Thyroid gland (tissue), 4 donors: ENCODE measurements around the gene WDR70. TPM values are rescaled to one million over a fixed set of nuclear protein-coding genes. Genes with fewer than 3 reads are reported as not detected.

Experiments used
- DNase-seq, 2 donors: peaks; one replicate each; pipeline ENCODE4 v3.0.0-alpha.2; 2019
- H3K27ac ChIP-seq, 3 donors: fragments of 200-600 bp; sonication (generic); 1 replicate in 2 of 3; 2 replicates in 1 of 3; pipeline ENCODE4 v1.5.1; 2016 to 2019; ENCODE audit warnings: mild to moderate bottlenecking in 1 of 3, moderate library complexity in 1 of 3
- H3K27me3 ChIP-seq: fragments of 200-600 bp; sonication (generic); one replicate; pipeline ENCODE4 v1.5.1; 2019
- H3K36me3 ChIP-seq, 2 donors: fragments of 200-600 bp; sonication (generic); one replicate each; pipeline ENCODE4 v1.5.1; 2016 to 2019
- H3K4me1 ChIP-seq, 2 donors: fragments of 200-600 bp; sonication (generic); one replicate each; pipeline ENCODE4 v1.5.1; 2017 to 2019
- H3K4me3 ChIP-seq, 3 donors: fragments of 200-600 bp; sonication (generic); replicated peaks in 1 of 3; 1 replicate in 2 of 3; 2 replicates in 1 of 3; pipeline ENCODE4 v1.5.1; 2016; ENCODE audit warnings: mild to moderate bottlenecking in 1 of 3
- H3K9me3 ChIP-seq: fragments of 200-600 bp; sonication (generic); one replicate; pipeline ENCODE4 v1.5.1; 2017
- CTCF ChIP-seq, 6 experiments: fragments of 200-600 bp in 3 of 6; fragments of 450-650 bp in 3 of 6; sonication (generic) in 3 of 6; IDR thresholded peaks; one replicate each; pipeline ENCODE4 v1.5.1; 2016 to 2019; ENCODE audit warnings: antibody characterized with exemption in 6 of 6, mild to moderate bottlenecking in 2 of 6, inconsistent platforms in 1 of 6, moderate library complexity in 1 of 6
- POLR2A ChIP-seq, 2 donors: fragments of 450-650 bp; IDR thresholded peaks; one replicate each; pipeline ENCODE4 v1.6.1; 2017; ENCODE audit warnings: antibody characterized with exemption in 2 of 2, mild to moderate bottlenecking in 2 of 2, moderate library complexity in 1 of 2
- WGBS, 2 donors: methylation state at CpG; one replicate each; pipeline ENCODE4 v1.1.5; 2017; 5-methylcytosine and 5-hydroxymethylcytosine counted together
- intact Hi-C: fragments of 100-400 bp; cut with DNase I; formaldehyde crosslinking; loops from one replicate; pipeline ENCODE4 v1.15.1; 2023
- total RNA-seq, 4 donors: library from RNA; depleted of rRNA; stranded (reverse); fragments of >200 nt; gene quantifications; one replicate each; pipeline ENCODE4 v1.2.3, GENCODE V29; 2016

Gene WDR70
- total RNA-seq, 4 donors from 2014 or later = 31.3 to 103 (median 33.5) TPM

DNA sequence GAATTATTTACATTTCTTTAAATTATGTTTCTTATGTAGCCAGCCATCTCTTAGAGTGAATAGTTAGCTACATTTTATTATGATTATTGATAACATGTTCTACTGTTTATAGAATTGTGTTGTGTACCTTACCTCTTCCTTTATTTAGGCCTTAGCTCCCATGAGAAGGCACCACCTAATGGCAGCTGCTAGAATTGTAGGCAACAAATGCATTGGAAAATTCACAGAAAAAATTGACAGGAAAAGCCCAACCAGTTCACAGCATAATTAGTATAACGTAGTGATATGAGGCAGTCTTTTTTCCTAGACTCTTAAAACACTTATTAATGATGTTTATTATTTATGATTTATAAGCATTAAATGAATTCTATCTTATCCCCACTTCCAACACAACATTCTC lies 175.8 kb downstream of the WDR70 start:
- H3K27me3 ChIP-seq = no peaks in the 10 kb centered on the region
- no peak for DNase-seq
- no peaks in the 10 kb centered on the region for H3K9me3 ChIP-seq
- H3K36me3 ChIP-seq = no peaks in the 10 kb centered on the region
- no peak overlapping the region for H3K4me3 ChIP-seq
- TF ChIP-seq CTCF (IDR thresholded peaks at IDR 0.05) (peak in 2 of 6 experiments; percentile 13 to 35), POLR2A (IDR thresholded peaks at IDR 0.05) (no peak)
- WGBS, 2 donors = 0% methylated on average over 1 of the region's 1 CpG
- H3K4me1 ChIP-seq = peaks cover 0 to 3% of the 10 kb centered on the region in 2 donors
- intact Hi-C loops = no loop called here
- no peak overlapping the region for H3K27ac ChIP-seq

DNA sequence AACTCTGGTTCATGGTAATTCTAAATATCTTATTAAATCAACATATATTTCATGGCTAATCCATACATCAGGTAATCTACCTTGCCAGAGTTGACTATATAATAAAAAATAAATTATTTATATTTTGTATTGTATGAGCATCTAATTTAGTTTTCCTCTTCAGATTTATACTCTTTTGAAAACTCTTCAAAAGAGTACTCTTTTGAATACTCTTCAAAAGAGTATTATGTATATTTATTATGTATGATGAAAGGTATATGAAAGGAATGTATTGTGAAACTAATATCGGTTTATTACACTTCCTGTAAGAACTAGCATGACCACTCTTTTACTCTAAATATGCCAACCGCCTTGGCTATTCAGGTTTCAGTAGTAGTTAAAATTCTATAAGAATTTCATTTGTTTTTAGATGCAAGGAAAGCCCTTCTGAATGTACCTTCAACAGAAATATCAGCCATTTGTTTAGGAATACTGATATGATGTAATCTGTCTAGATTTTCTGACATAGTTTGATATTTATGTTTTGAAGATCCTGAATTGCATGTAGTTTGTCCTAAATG lies 178.7 kb downstream of the WDR70 start:
- Histone ChIP-seq H3K27me3 (no peaks in the 10 kb centered on the region), H3K4me3 (no peak overlapping the region), H3K36me3 (no peaks in the 10 kb centered on the region), H3K4me1 (peaks cover 0 to 3% of the 10 kb centered on the region in 2 donors), H3K9me3 (no peaks in the 10 kb centered on the region), H3K27ac (no peak overlapping the region)
- intact Hi-C loops = no loop called here
- TF ChIP-seq CTCF (IDR thresholded peaks at IDR 0.05) (no peak), POLR2A (IDR thresholded peaks at IDR 0.05) (no peak)
- WGBS, 2 donors = 90 to 91% methylated on average over 2 of the region's 2 CpGs
- DNase-seq = no peak

GRCh38 chr5:37565062-37565670 lies 186.0 kb downstream of the WDR70 start:
- Histone ChIP-seq H3K27me3 (no peaks in the 10 kb centered on the region), H3K36me3 (no peaks in the 10 kb centered on the region), H3K4me3 (no peak overlapping the region), H3K9me3 (no peaks in the 10 kb centered on the region), H3K27ac (no peak overlapping the region), H3K4me1 (no peaks in the 10 kb centered on the region)
- no peak for DNase-seq
- WGBS, 2 donors = 86 to 90% methylated on average over 2 of the region's 2 CpGs
- intact Hi-C loops = no loop called here
- TF ChIP-seq CTCF (IDR thresholded peaks at IDR 0.05) (no peak), POLR2A (IDR thresholded peaks at IDR 0.05) (no peak)

DNA sequence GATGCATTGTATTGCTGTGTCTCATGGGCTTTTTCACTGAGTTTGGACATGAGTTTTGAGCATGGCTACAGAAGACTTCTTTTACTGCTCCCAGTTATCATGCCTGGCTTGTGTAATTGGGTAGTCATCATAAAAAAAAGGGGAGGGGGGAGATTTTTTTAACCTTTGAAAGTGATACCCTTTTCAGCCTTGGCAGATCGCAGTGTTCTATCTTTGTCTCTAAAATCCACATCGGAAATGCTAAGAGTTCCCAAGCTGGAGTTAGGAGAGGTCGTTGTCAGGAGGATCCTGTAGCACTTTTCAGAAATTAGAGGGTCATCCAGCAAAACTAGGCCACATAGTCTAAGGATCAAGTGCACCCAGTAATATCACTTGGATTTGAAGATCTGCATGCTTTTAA lies 188.4 kb downstream of the WDR70 start:
- no peaks in the 10 kb centered on the region for H3K27me3 ChIP-seq
- WGBS, 2 donors = 73 to 81% methylated on average over 3 of the region's 3 CpGs
- intact Hi-C loops = no loop called here
- H3K9me3 ChIP-seq = no peaks in the 10 kb centered on the region
- no peak overlapping the region for H3K4me3 ChIP-seq
- no peak for DNase-seq
- H3K36me3 ChIP-seq = no peaks in the 10 kb centered on the region
- no peak overlapping the region for H3K27ac ChIP-seq
- H3K4me1 ChIP-seq = no peaks in the 10 kb centered on the region
- TF ChIP-seq POLR2A (IDR thresholded peaks at IDR 0.05) (no peak), CTCF (IDR thresholded peaks at IDR 0.05) (no peak)

DNA sequence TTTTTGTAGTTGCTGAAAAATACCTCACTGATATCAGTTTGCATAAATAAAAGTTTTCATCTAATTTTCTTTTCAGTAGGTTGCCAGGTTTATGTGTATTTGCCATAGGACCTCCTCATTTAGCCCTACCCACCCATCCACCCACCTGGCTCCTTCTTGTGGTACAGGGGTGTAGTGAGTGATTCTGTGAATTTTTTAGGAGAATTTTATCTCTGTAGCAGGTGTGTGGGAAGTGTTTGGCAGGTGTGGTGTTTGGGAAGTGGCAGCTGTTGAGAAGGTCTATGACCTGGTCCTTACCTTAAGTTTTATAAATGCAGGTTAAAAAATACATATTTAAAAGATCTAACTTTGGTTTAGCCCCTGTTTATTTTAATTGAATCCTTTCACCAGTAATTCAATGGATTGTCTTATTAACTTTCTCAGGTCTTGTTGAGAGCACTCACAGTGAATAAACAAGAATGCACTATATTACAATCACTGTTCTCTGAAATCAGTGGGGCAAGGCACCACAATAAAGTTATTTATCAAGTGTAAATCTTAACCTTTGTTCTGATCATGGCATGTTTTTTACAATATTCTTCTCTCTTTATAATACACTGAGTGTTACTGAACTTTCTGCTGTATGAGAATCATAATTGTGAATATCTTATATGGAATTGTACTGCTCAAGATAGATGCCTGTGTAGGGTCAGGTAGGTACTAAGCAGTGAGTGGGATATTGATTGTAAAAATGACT lies 189.1 kb downstream of the WDR70 start:
- H3K9me3 ChIP-seq = no peaks in the 10 kb centered on the region
- DNase-seq = no peak
- no peak overlapping the region for H3K27ac ChIP-seq
- no peaks in the 10 kb centered on the region for H3K36me3 ChIP-seq
- H3K4me3 ChIP-seq = no peak overlapping the region
- intact Hi-C loops = no loop called here
- H3K27me3 ChIP-seq = no peaks in the 10 kb centered on the region
- TF ChIP-seq POLR2A (IDR thresholded peaks at IDR 0.05) (no peak), CTCF (IDR thresholded peaks at IDR 0.05) (no peak)
- H3K4me1 ChIP-seq = no peaks in the 10 kb centered on the region
